GM23338 (cell line): ENCODE measurements around the gene TGDS. TPM values are rescaled to one million over a fixed set of nuclear protein-coding genes. Genes with fewer than 3 reads are reported as not detected.

Experiments used
- ATAC-seq: fragments of 200-7000 bp; cut with Tn5 transposase; 3 replicates; pipeline ENCODE4 v1.9.1; 2020
- DNase-seq: peaks from one replicate; pipeline ENCODE4 v3.0.0-alpha.2; 2015; ENCODE audit warnings: low spot score
- H2AFZ ChIP-seq: fragments of 200-600 bp; sonication (generic); 2 replicates; pipeline ENCODE4 v1.8.0; 2016; ENCODE audit warnings: antibody characterized with exemption, mild to moderate bottlenecking, moderate library complexity
- H3F3A ChIP-seq: fragments of 200-600 bp; sonication (generic); replicated peaks from 2 replicates; pipeline ENCODE4 v1.8.0; 2017; ENCODE audit warnings: antibody characterized with exemption, mixed run types, low read depth
- H3K27ac ChIP-seq: fragments of 200-600 bp; sonication (generic); 2 replicates; pipeline ENCODE4 v1.6.1; 2016; ENCODE audit warnings: low read depth
- H3K27me3 ChIP-seq: fragments of 200-600 bp; sonication (generic); 2 replicates; pipeline ENCODE4 v1.8.0; 2016; ENCODE audit warnings: mild to moderate bottlenecking, mixed run types, moderate library complexity; ENCODE audit not compliant: insufficient read depth
- H3K36me3 ChIP-seq: fragments of 200-600 bp; sonication (generic); 2 replicates; pipeline ENCODE4 v1.8.0; 2016; ENCODE audit warnings: mild to moderate bottlenecking; ENCODE audit not compliant: insufficient read depth
- H3K4me1 ChIP-seq: fragments of 200-600 bp; sonication (generic); 2 replicates; pipeline ENCODE4 v1.8.0; 2016; ENCODE audit warnings: mild to moderate bottlenecking, moderate library complexity; ENCODE audit not compliant: insufficient read depth
- H3K4me2 ChIP-seq: fragments of 200-600 bp; sonication (generic); 2 replicates; pipeline ENCODE4 v1.7.1; 2017; ENCODE audit warnings: mixed run types
- H3K4me3 ChIP-seq: fragments of 200-600 bp; sonication (generic); 2 replicates; pipeline ENCODE4 v1.6.1; 2016; ENCODE audit warnings: mixed run types
- H3K79me2 ChIP-seq: fragments of 200-600 bp; sonication (generic); replicated peaks from 2 replicates; pipeline ENCODE4 v1.8.0; 2017; ENCODE audit warnings: mild to moderate bottlenecking; ENCODE audit not compliant: insufficient read depth
- H3K9me2 ChIP-seq: fragments of 200-600 bp; sonication (generic); 2 replicates; pipeline ENCODE4 v1.8.0; 2017; ENCODE audit not compliant: insufficient read depth
- H4K20me1 ChIP-seq: fragments of 200-600 bp; sonication (generic); replicated peaks from 2 replicates; pipeline ENCODE4 v1.8.0; 2017; ENCODE audit warnings: mild to moderate bottlenecking; ENCODE audit not compliant: insufficient read depth
- H3K27ac Mint-ChIP-seq: 2 replicates; pipeline ENCODE4 v1.8.0; 2020; ENCODE audit warnings: inconsistent platforms, mild to moderate bottlenecking, moderate library complexity, mixed read lengths
- H3K27me3 Mint-ChIP-seq: 3 replicates; pipeline ENCODE4 v1.8.0; 2022; ENCODE audit warnings: low read depth, mild to moderate bottlenecking, moderate library complexity, mixed read lengths, inconsistent platforms; ENCODE audit not compliant: insufficient read depth, poor library complexity
- H3K36me3 Mint-ChIP-seq: 3 replicates; pipeline ENCODE4 v1.8.0; 2021; ENCODE audit warnings: low read depth, mild to moderate bottlenecking, inconsistent platforms, moderate library complexity, mixed read lengths
- H3K4me1 Mint-ChIP-seq: 3 replicates; pipeline ENCODE4 v1.8.0; 2020; ENCODE audit warnings: mild to moderate bottlenecking, inconsistent platforms, mixed read lengths
- H3K4me3 Mint-ChIP-seq: 3 replicates; pipeline ENCODE4 v1.8.0; 2021; ENCODE audit warnings: moderate library complexity, mild to moderate bottlenecking, inconsistent platforms, mixed read lengths
- H3K9me3 Mint-ChIP-seq: 3 replicates; pipeline ENCODE4 v1.8.0; 2020; ENCODE audit warnings: moderate library complexity, mild to moderate bottlenecking, inconsistent platforms, mixed read lengths
- CREB1 ChIP-seq: fragments of 250-450 bp; sonication (Bioruptor Pico); IDR thresholded peaks from 2 replicates; pipeline ENCODE4 v1.5.0; 2020; ENCODE audit warnings: low read depth, mild to moderate bottlenecking, moderate library complexity
- CTCF ChIP-seq, 2 experiments: fragments of 200-600 bp in 1 of 2; sonication (generic) in 1 of 2; conservative IDR thresholded peaks; 2 replicates each; pipeline versions ENCODE4 v1.5.1 to v1.6.1; 2016 to 2017; ENCODE audit warnings: antibody characterized with exemption in 2 of 2, low read depth in 2 of 2, mild to moderate bottlenecking in 2 of 2, moderate library complexity in 1 of 2
- ETS1 ChIP-seq: IDR thresholded peaks from 2 replicates; pipeline ENCODE4 v1.6.1; 2016; ENCODE audit warnings: antibody characterized with exemption
- EZH2 ChIP-seq: fragments of 200-600 bp; sonication (generic); IDR thresholded peaks from one replicate; pipeline ENCODE4 v1.8.0; 2017; ENCODE audit warnings: antibody characterized with exemption, mild to moderate bottlenecking, low read depth; ENCODE audit not compliant: unreplicated experiment
- EZH2phosphoT487 ChIP-seq: fragments of 200-600 bp; sonication (generic); IDR thresholded peaks from one replicate; pipeline ENCODE4 v1.8.1; 2018; ENCODE audit warnings: antibody characterized with exemption; ENCODE audit not compliant: unreplicated experiment
- JUNB ChIP-seq: IDR thresholded peaks from one replicate; pipeline ENCODE4 v1.6.1; 2016; ENCODE audit warnings: antibody characterized with exemption; ENCODE audit not compliant: unreplicated experiment
- NANOG ChIP-seq: IDR thresholded peaks from 2 replicates; pipeline ENCODE4 v1.6.1; 2016; ENCODE audit warnings: antibody characterized with exemption, borderline replicate concordance
- POLR2AphosphoS5 ChIP-seq: IDR thresholded peaks from 2 replicates; pipeline ENCODE4 v1.6.1; 2016; ENCODE audit warnings: antibody characterized with exemption, low read depth
- REST ChIP-seq: IDR thresholded peaks from one replicate; pipeline ENCODE4 v1.6.1; 2018; ENCODE audit warnings: antibody characterized with exemption; ENCODE audit not compliant: unreplicated experiment
- STAT1 ChIP-seq: IDR thresholded peaks from one replicate; pipeline ENCODE4 v1.6.1; 2016; ENCODE audit warnings: antibody characterized with exemption; ENCODE audit not compliant: unreplicated experiment
- ZNF114 ChIP-seq: fragments of 250-450 bp; sonication (Bioruptor Pico); IDR thresholded peaks from 2 replicates; pipeline ENCODE4 v1.5.0; 2020; ENCODE audit warnings: mild to moderate bottlenecking, moderate library complexity
- ZNF331 ChIP-seq: fragments of 250-450 bp; sonication (Bioruptor Pico); IDR thresholded peaks from 2 replicates; pipeline ENCODE4 v1.5.0; 2020; ENCODE audit warnings: low read depth, mild to moderate bottlenecking, moderate library complexity
- ZNF462 ChIP-seq: fragments of 250-450 bp; sonication (Bioruptor Pico); IDR thresholded peaks from 2 replicates; pipeline ENCODE4 v1.5.0; 2020; ENCODE audit warnings: mild to moderate bottlenecking, moderate library complexity
- polyA plus RNA-seq: library from polyadenylated mRNA; unstranded; fragments of >200 nt; fragmentation: Nextera tagmentation; extraction: Ambion mirVana; gene quantifications from 2 replicates; pipeline ENCODE4 v1.2.1, GENCODE V29; 2016
- total RNA-seq: library from RNA; depleted of rRNA; stranded (reverse); fragments of >200 nt; shearing (Covaris generic); gene quantifications from 2 replicates; pipeline ENCODE4 v1.2.3, GENCODE V29; 2014

Gene TGDS
- total and polyA plus RNA-seq, 2 experiments from 2014 or later = 18.4 to 19.6 TPM

- Histone ChIP-seq H3K27ac (no peak overlapping the region), H3K4me2 (no peak overlapping the region), H4K20me1 (no peaks in the 10 kb centered on the region), H3K79me2 (no peaks in the 10 kb centered on the region), H3F3A (no peaks in the 10 kb centered on the region), H3K9me2 (no peaks in the 10 kb centered on the region), H3K4me3 (no peak overlapping the region), H2AFZ (no peak overlapping the region), H3K36me3 (no peaks in the 10 kb centered on the region), H3K27me3 (no peaks in the 10 kb centered on the region), H3K4me1 (no peaks in the 10 kb centered on the region)
- peaks cover 2% of the 10 kb centered on the region for H3K4me1 Mint-ChIP-seq
- H3K36me3 Mint-ChIP-seq = peaks cover 7% of the 10 kb centered on the region; the same call in 1 of the 3 replicates
- ATAC-seq (no peak), DNase-seq (peak; percentile 11)
- no peak overlapping the region for H3K4me3 Mint-ChIP-seq
- TF ChIP-seq ZNF331 (no peak), POLR2AphosphoS5 (no peak), STAT1 (no peak), REST (no peak), ZNF462 (CRISPR knock-in tag) (no peak), CTCF (conservative IDR thresholded peaks at IDR 0.05; ENCODE audit: low read depth in 2 of 2) (no peak), EZH2 (no peak), NANOG (no peak), EZH2phosphoT487 (no peak), ZNF114 (CRISPR knock-in tag) (no peak), CREB1 (CRISPR knock-in tag) (no peak), JUNB (no peak), ETS1 (no peak)
- H3K27me3 Mint-ChIP-seq = no peaks in the 10 kb centered on the region
- no peak overlapping the region for H3K27ac Mint-ChIP-seq
- H3K9me3 Mint-ChIP-seq = peaks cover 9% of the 10 kb centered on the region
These were observed 45.5 kb upstream of the TGDS start for GRCh38 chr13:94641409-94641941.
